ENCODE data around the gene IL22RA1. TPM values are rescaled to one million over a fixed set of nuclear protein-coding genes. Genes with fewer than 3 reads are reported as not detected.

Gene IL22RA1
- total RNA-seq, 2 experiments from 2014 or later = not detected

- CTCF ChIA-PET = interaction anchor here (1.4 to 1.5 kb wide), 2 partner anchors 11 to 31 kb away, joined by 4 read pairs; no protein-coding TSS in a partner anchor
- no peak for ATAC-seq
Measured at GRCh38 chr1:24101796-24102586, 40.9 kb downstream of the IL22RA1 start.

GRCh38 chr1:24100945-24101737, 41.8 kb downstream of the IL22RA1 start:
- Mint-ChIP-seq H3K27me3 (ENCODE audit: low read depth) (no peaks in the 10 kb centered on the region), H3K36me3 (ENCODE audit: low read depth) (no peaks in the 10 kb centered on the region), H3K9me3 (ENCODE audit: insufficient read depth) (no peaks in the 10 kb centered on the region), H3K27ac (no peak overlapping the region), H3K4me1 (ENCODE audit: low read depth) (no peaks in the 10 kb centered on the region), H3K4me3 (no peak overlapping the region)
- DNase-seq (no peak), ATAC-seq (no peak)
- POLR2A ChIA-PET = no interaction called here
- CTCF ChIA-PET = interaction anchor here (1.5 kb wide), 1 partner anchor 12 kb away, joined by 4 read pairs; no protein-coding TSS in a partner anchor

More at GRCh38 chr1:24101796-24102586, 40.9 kb downstream of the IL22RA1 start:
- no peaks in the 10 kb centered on the region for H3K4me1 Mint-ChIP-seq (ENCODE audit: low read depth)
- H3K4me3 Mint-ChIP-seq = no peak overlapping the region
- H3K27me3 Mint-ChIP-seq (ENCODE audit: low read depth) = no peaks in the 10 kb centered on the region
- no peaks in the 10 kb centered on the region for H3K9me3 Mint-ChIP-seq (ENCODE audit: insufficient read depth)
- POLR2A ChIA-PET = interaction anchor here (1.1 kb wide), 1 partner anchor 51 kb away, joined by 3 read pairs; no protein-coding TSS in a partner anchor
- H3K27ac Mint-ChIP-seq = no peak overlapping the region
- no peaks in the 10 kb centered on the region for H3K36me3 Mint-ChIP-seq (ENCODE audit: low read depth)
- no peak for DNase-seq

GRCh38 chr1:24098943-24099638, 43.8 kb downstream of the IL22RA1 start:
- Mint-ChIP-seq H3K9me3 (ENCODE audit: insufficient read depth) (no peaks in the 10 kb centered on the region), H3K27ac (no peak overlapping the region), H3K4me1 (ENCODE audit: low read depth) (no peaks in the 10 kb centered on the region), H3K36me3 (ENCODE audit: low read depth) (no peaks in the 10 kb centered on the region), H3K27me3 (ENCODE audit: low read depth) (no peaks in the 10 kb centered on the region), H3K4me3 (no peak overlapping the region)
- ChIA-PET POLR2A (no interaction called here), CTCF (no interaction called here)
- DNase-seq (no peak), ATAC-seq (no peak)

GRCh38 chr1:24098102-24098501, 44.8 kb downstream of the IL22RA1 start:
- Mint-ChIP-seq H3K4me1 (ENCODE audit: low read depth) (no peaks in the 10 kb centered on the region), H3K27ac (no peak overlapping the region), H3K27me3 (ENCODE audit: low read depth) (no peaks in the 10 kb centered on the region), H3K36me3 (ENCODE audit: low read depth) (no peaks in the 10 kb centered on the region), H3K4me3 (no peak overlapping the region), H3K9me3 (ENCODE audit: insufficient read depth) (no peaks in the 10 kb centered on the region)
- ChIA-PET POLR2A (no interaction called here), CTCF (no interaction called here)
- ATAC-seq (no peak), DNase-seq (no peak)

- Mint-ChIP-seq H3K4me1 (ENCODE audit: low read depth) (no peaks in the 10 kb centered on the region), H3K27ac (no peak overlapping the region), H3K36me3 (ENCODE audit: low read depth) (no peaks in the 10 kb centered on the region), H3K9me3 (ENCODE audit: insufficient read depth) (no peaks in the 10 kb centered on the region), H3K27me3 (ENCODE audit: low read depth) (no peaks in the 10 kb centered on the region), H3K4me3 (no peak overlapping the region)
- ATAC-seq (no peak), DNase-seq (no peak)
- ChIA-PET CTCF (no interaction called here), POLR2A (no interaction called here)
Measured at GRCh38 chr1:24097663-24098062, 45.3 kb downstream of the IL22RA1 start.

GRCh38 chr1:24096739-24097103, 46.2 kb downstream of the IL22RA1 start:
- DNase-seq (no peak), ATAC-seq (no peak)
- no peaks in the 10 kb centered on the region for H3K4me1 Mint-ChIP-seq (ENCODE audit: low read depth)
- no peak overlapping the region for H3K27ac Mint-ChIP-seq
- no peaks in the 10 kb centered on the region for H3K9me3 Mint-ChIP-seq (ENCODE audit: insufficient read depth)
- H3K4me3 Mint-ChIP-seq = no peak overlapping the region
- ChIA-PET POLR2A (no interaction called here), CTCF (no interaction called here)
- no peaks in the 10 kb centered on the region for H3K36me3 Mint-ChIP-seq (ENCODE audit: low read depth)
- H3K27me3 Mint-ChIP-seq (ENCODE audit: low read depth) = no peaks in the 10 kb centered on the region

GRCh38 chr1:24096009-24096738, 46.8 kb downstream of the IL22RA1 start:
- Mint-ChIP-seq H3K9me3 (ENCODE audit: insufficient read depth) (no peaks in the 10 kb centered on the region), H3K27me3 (ENCODE audit: low read depth) (no peaks in the 10 kb centered on the region), H3K36me3 (ENCODE audit: low read depth) (no peaks in the 10 kb centered on the region), H3K27ac (no peak overlapping the region), H3K4me3 (no peak overlapping the region), H3K4me1 (ENCODE audit: low read depth) (no peaks in the 10 kb centered on the region)
- ChIA-PET POLR2A (no interaction called here), CTCF (no interaction called here)
- DNase-seq (no peak), ATAC-seq (no peak)

- Mint-ChIP-seq H3K4me3 (no peak overlapping the region), H3K36me3 (ENCODE audit: low read depth) (no peaks in the 10 kb centered on the region), H3K27me3 (ENCODE audit: low read depth) (no peaks in the 10 kb centered on the region), H3K9me3 (ENCODE audit: insufficient read depth) (no peaks in the 10 kb centered on the region), H3K4me1 (ENCODE audit: low read depth) (no peaks in the 10 kb centered on the region), H3K27ac (no peak overlapping the region)
- no peak for DNase-seq
- ChIA-PET CTCF (no interaction called here), POLR2A (no interaction called here)
- no peak for ATAC-seq
Measured at GRCh38 chr1:24095140-24095859, 47.6 kb downstream of the IL22RA1 start.

GRCh38 chr1:24094554-24094953, 48.4 kb downstream of the IL22RA1 start:
- H3K36me3 Mint-ChIP-seq (ENCODE audit: low read depth) = no peaks in the 10 kb centered on the region
- ChIA-PET CTCF (no interaction called here), POLR2A (no interaction called here)
- DNase-seq = no peak
- no peaks in the 10 kb centered on the region for H3K9me3 Mint-ChIP-seq (ENCODE audit: insufficient read depth)
- no peak overlapping the region for H3K27ac Mint-ChIP-seq
- H3K27me3 Mint-ChIP-seq (ENCODE audit: low read depth) = no peaks in the 10 kb centered on the region
- ATAC-seq = no peak
- no peaks in the 10 kb centered on the region for H3K4me1 Mint-ChIP-seq (ENCODE audit: low read depth)
- H3K4me3 Mint-ChIP-seq = no peak overlapping the region

GRCh38 chr1:24093732-24094131, 49.2 kb downstream of the IL22RA1 start:
- ChIA-PET CTCF (no interaction called here), POLR2A (no interaction called here)
- Mint-ChIP-seq H3K36me3 (ENCODE audit: low read depth) (no peaks in the 10 kb centered on the region), H3K27me3 (ENCODE audit: low read depth) (no peaks in the 10 kb centered on the region), H3K27ac (no peak overlapping the region), H3K9me3 (ENCODE audit: insufficient read depth) (no peaks in the 10 kb centered on the region), H3K4me1 (ENCODE audit: low read depth) (no peaks in the 10 kb centered on the region), H3K4me3 (no peak overlapping the region)
- ATAC-seq (no peak), DNase-seq (no peak)

GRCh38 chr1:24092979-24093378, 50.0 kb downstream of the IL22RA1 start:
- Mint-ChIP-seq H3K27ac (no peak overlapping the region), H3K27me3 (ENCODE audit: low read depth) (no peaks in the 10 kb centered on the region), H3K4me1 (ENCODE audit: low read depth) (no peaks in the 10 kb centered on the region), H3K9me3 (ENCODE audit: insufficient read depth) (no peaks in the 10 kb centered on the region), H3K36me3 (ENCODE audit: low read depth) (no peaks in the 10 kb centered on the region), H3K4me3 (no peak overlapping the region)
- DNase-seq (no peak), ATAC-seq (no peak)
- ChIA-PET CTCF (no interaction called here), POLR2A (no interaction called here)
